NT2/D1 (cell line): ENCODE data around the gene PHF2.

Experiments used
- DNase-seq: peaks from one replicate; pipeline ENCODE4 v3.0.0-alpha.2; 2011; ENCODE audit warnings: low read depth, low spot score
- H3K27me3 ChIP-seq: 2 replicates; pipeline ENCODE4 v1.6.0; 2011; ENCODE audit warnings: mild to moderate bottlenecking; ENCODE audit not compliant: insufficient read length, insufficient read depth
- H3K36me3 ChIP-seq: 2 replicates; pipeline ENCODE4 v1.6.1; 2011; ENCODE audit warnings: mild to moderate bottlenecking, low read length, mixed read lengths; ENCODE audit not compliant: insufficient read depth, insufficient read length
- H3K4me1 ChIP-seq: 2 replicates; pipeline ENCODE4 v1.5.1; 2011; ENCODE audit not compliant: insufficient read depth, insufficient read length
- H3K4me3 ChIP-seq: 2 replicates; pipeline ENCODE4 v1.5.1; 2011; ENCODE audit warnings: low read depth; ENCODE audit not compliant: insufficient read length
- H3K9ac ChIP-seq: 2 replicates; pipeline ENCODE4 v1.6.0; 2011; ENCODE audit warnings: low read depth; ENCODE audit not compliant: insufficient read length
- H3K9me3 ChIP-seq: 2 replicates; pipeline ENCODE4 v1.5.1; 2011; ENCODE audit warnings: mild to moderate bottlenecking, low read length; ENCODE audit not compliant: insufficient read depth
- SUZ12 ChIP-seq: IDR thresholded peaks from 2 replicates; pipeline ENCODE4 v1.6.1; 2011; ENCODE audit not compliant: insufficient read length, insufficient read depth; ENCODE audit errors: extremely low read depth
- YY1 ChIP-seq: IDR thresholded peaks from 2 replicates; pipeline ENCODE4 v1.6.1; 2011; ENCODE audit not compliant: insufficient read length, insufficient read depth
- ZNF274 ChIP-seq: IDR thresholded peaks from 2 replicates; pipeline ENCODE4 v1.6.1; 2011; ENCODE audit warnings: mild to moderate bottlenecking, low read depth, low read length

Gene PHF2

GRCh38 chr9:93575796-93576257, 557 bp upstream of the PHF2 start:
- no peaks in the 10 kb centered on the region for H3K36me3 ChIP-seq
- peaks cover 7% of the 10 kb centered on the region for H3K9me3 ChIP-seq
- no peak for TF ChIP-seq ZNF274
- TF ChIP-seq YY1: no peak
- TF ChIP-seq SUZ12: no peak
- peaks cover 27% of the 10 kb centered on the region for H3K27me3 ChIP-seq
- peak overlapping the region; percentile 85 for H3K9ac ChIP-seq
- peak overlapping the region; percentile 49 for H3K4me3 ChIP-seq
- no peak for DNase-seq
- H3K4me1 ChIP-seq: peaks cover 20% of the 10 kb centered on the region

- DNase-seq: no peak
- peak overlapping the region; percentile 49 for H3K4me3 ChIP-seq
- no peak for TF ChIP-seq ZNF274
- no peak for TF ChIP-seq SUZ12
- TF ChIP-seq YY1: no peak
- H3K9me3 ChIP-seq: no peaks in the 10 kb centered on the region
- H3K36me3 ChIP-seq: no peaks in the 10 kb centered on the region
- peaks cover 20% of the 10 kb centered on the region for H3K4me1 ChIP-seq
- peak overlapping the region; percentile 86 for H3K9ac ChIP-seq
- peaks cover 27% of the 10 kb centered on the region for H3K27me3 ChIP-seq
These were observed 942 bp downstream of the PHF2 start for GRCh38 chr9:93577078-93577974.

GRCh38 chr9:93577975-93578682, 1.7 kb downstream of the PHF2 start:
- Histone ChIP-seq H3K4me1 (peaks cover 20% of the 10 kb centered on the region), H3K9ac (peak overlapping the region; percentile 86), H3K4me3 (peak overlapping the region; percentile 49), H3K27me3 (peaks cover 27% of the 10 kb centered on the region), H3K36me3 (no peaks in the 10 kb centered on the region), H3K9me3 (0 out of 2 replicates have a peak, but pooled peaks cover 4% of the 10 kb centered on the region)
- no peak for DNase-seq
- no peak for TF ChIP-seq ZNF274
- TF ChIP-seq YY1: no peak
- no peak for TF ChIP-seq SUZ12

GRCh38 chr9:93578844-93579243, 2.5 kb downstream of the PHF2 start:
- H3K27me3 ChIP-seq: peaks cover 27% of the 10 kb centered on the region
- H3K9ac ChIP-seq: no peak overlapping the region
- no peak overlapping the region for H3K4me3 ChIP-seq
- no peak for DNase-seq
- H3K9me3 ChIP-seq: peaks cover 9% of the 10 kb centered on the region; the same call in 1 of the 2 replicates
- H3K4me1 ChIP-seq: peaks cover 20% of the 10 kb centered on the region
- no peaks in the 10 kb centered on the region for H3K36me3 ChIP-seq
- TF ChIP-seq YY1: no peak
- TF ChIP-seq SUZ12: no peak
- TF ChIP-seq ZNF274: no peak

GRCh38 chr9:93579711-93580516, 3.5 kb downstream of the PHF2 start:
- no peak overlapping the region for H3K4me3 ChIP-seq
- H3K4me1 ChIP-seq: peaks cover 14% of the 10 kb centered on the region
- H3K9ac ChIP-seq: no peak overlapping the region
- no peaks in the 10 kb centered on the region for H3K36me3 ChIP-seq
- no peak for TF ChIP-seq SUZ12
- TF ChIP-seq YY1: no peak
- no peak for TF ChIP-seq ZNF274
- peaks cover 19% of the 10 kb centered on the region for H3K9me3 ChIP-seq
- H3K27me3 ChIP-seq: peaks cover 26% of the 10 kb centered on the region
- no peak for DNase-seq

- H3K9ac ChIP-seq: no peak overlapping the region
- no peak overlapping the region for H3K4me3 ChIP-seq
- no peak for DNase-seq
- H3K4me1 ChIP-seq: peaks cover 8% of the 10 kb centered on the region
- H3K9me3 ChIP-seq: peaks cover 28% of the 10 kb centered on the region
- no peaks in the 10 kb centered on the region for H3K36me3 ChIP-seq
- H3K27me3 ChIP-seq: peaks cover 17% of the 10 kb centered on the region
- TF ChIP-seq YY1 (no peak), ZNF274 (no peak), SUZ12 (no peak)
These were observed 4.4 kb downstream of the PHF2 start for GRCh38 chr9:93580654-93581380.
